SK-MEL-5 (cell line): ENCODE data around the gene ROPN1L. TPM values are rescaled to one million over a fixed set of nuclear protein-coding genes. Genes with fewer than 3 reads are reported as not detected.
A peak's percentile ranks its signal among the peaks of the same experiment; 100 is the strongest.

Source experiments
- DNase-seq: peaks from one replicate; pipeline ENCODE4 v3.0.0-alpha.2; 2016; ENCODE audit warnings: low read depth, low spot score
- in situ Hi-C: cut with HindIII; loops from 2 replicates; pipeline ENCODE4 v1.10.0; 2016; ENCODE audit warnings: low sequenced_read_pairs, high pct_unique_total_duplicates, low pct_unique_long_range_greater_than_20kb
- total RNA-seq: library from RNA; depleted of rRNA; stranded (reverse); fragments of >200 nt; shearing (Covaris generic); gene quantifications from 2 replicates; pipeline ENCODE4 v1.2.3, GENCODE V29; 2014

Gene ROPN1L
- total RNA-seq, 1 experiment from 2014 or later: 1.2 TPM

- in situ Hi-C loops: no loop called here
- DNase-seq: peak; percentile 47
Observed at GRCh38 chr5:10467281-10468198, 25.9 kb downstream of the ROPN1L start.

- in situ Hi-C loops: no loop called here
- DNase-seq: no peak
Observed at GRCh38 chr5:10468256-10468655, 26.6 kb downstream of the ROPN1L start.

GRCh38 chr5:10469253-10470050, 27.8 kb downstream of the ROPN1L start:
- in situ Hi-C loops: no loop called here
- no peak for DNase-seq

GRCh38 chr5:10470669-10471068, 29.0 kb downstream of the ROPN1L start:
- DNase-seq: no peak
- in situ Hi-C loops: no loop called here

- no peak for DNase-seq
- in situ Hi-C loops: no loop called here
Observed at GRCh38 chr5:10471677-10472076, 30.0 kb downstream of the ROPN1L start.

GRCh38 chr5:10474521-10475075, 32.9 kb downstream of the ROPN1L start:
- no peak for DNase-seq
- in situ Hi-C loops: no loop called here

GRCh38 chr5:10475931-10476676, 34.4 kb downstream of the ROPN1L start:
- no peak for DNase-seq
- in situ Hi-C loops: no loop called here

GRCh38 chr5:10476878-10477277, 35.2 kb downstream of the ROPN1L start:
- DNase-seq: no peak
- in situ Hi-C loops: no loop called here

GRCh38 chr5:10477943-10478342, 36.3 kb downstream of the ROPN1L start:
- in situ Hi-C loops: no loop called here

GRCh38 chr5:10478436-10478835, 36.8 kb downstream of the ROPN1L start:
- DNase-seq: no peak
- in situ Hi-C loops: no loop called here

More at GRCh38 chr5:10477943-10478342, 36.3 kb downstream of the ROPN1L start:
- DNase-seq: no peak

GRCh38 chr5:10479154-10479721, 37.6 kb downstream of the ROPN1L start:
- in situ Hi-C loops: no loop called here
- no peak for DNase-seq

- in situ Hi-C loops: loop anchor here (10.0 kb wide), 1 partner anchor 184 kb away; no protein-coding TSS in a partner anchor
- DNase-seq: no peak
Observed at GRCh38 chr5:10480237-10480985, 38.7 kb downstream of the ROPN1L start.

- no peak for DNase-seq
- in situ Hi-C loops: loop anchor here (10.0 kb wide), 1 partner anchor 183 kb away; no protein-coding TSS in a partner anchor
Observed at GRCh38 chr5:10481241-10481935, 39.7 kb downstream of the ROPN1L start.

- in situ Hi-C loops: loop anchor here (10.0 kb wide), 1 partner anchor 182 kb away; no protein-coding TSS in a partner anchor
- no peak for DNase-seq
Observed at GRCh38 chr5:10482791-10483530, 41.3 kb downstream of the ROPN1L start.

- in situ Hi-C loops: loop anchor here (10.0 kb wide), 1 partner anchor 180 kb away; no protein-coding TSS in a partner anchor
- DNase-seq: no peak
Observed at GRCh38 chr5:10484774-10485141, 43.1 kb downstream of the ROPN1L start.
